GM21423 (cell line): ENCODE results near the gene ADGRG6.
"Not testable (repeated sequence)": the region's sequence is repeated elsewhere in the genome, so short reads cannot be mapped to it uniquely, and the experiment has no call there.

Source experiments
- ATAC-seq: cut with Tn5 transposase; IDR thresholded peaks from one replicate; pipeline ENCODE4 v1.9.1; 2021; ENCODE audit warnings: mild to moderate bottlenecking, moderate library complexity; ENCODE audit not compliant: unreplicated experiment

Gene ADGRG6

DNA sequence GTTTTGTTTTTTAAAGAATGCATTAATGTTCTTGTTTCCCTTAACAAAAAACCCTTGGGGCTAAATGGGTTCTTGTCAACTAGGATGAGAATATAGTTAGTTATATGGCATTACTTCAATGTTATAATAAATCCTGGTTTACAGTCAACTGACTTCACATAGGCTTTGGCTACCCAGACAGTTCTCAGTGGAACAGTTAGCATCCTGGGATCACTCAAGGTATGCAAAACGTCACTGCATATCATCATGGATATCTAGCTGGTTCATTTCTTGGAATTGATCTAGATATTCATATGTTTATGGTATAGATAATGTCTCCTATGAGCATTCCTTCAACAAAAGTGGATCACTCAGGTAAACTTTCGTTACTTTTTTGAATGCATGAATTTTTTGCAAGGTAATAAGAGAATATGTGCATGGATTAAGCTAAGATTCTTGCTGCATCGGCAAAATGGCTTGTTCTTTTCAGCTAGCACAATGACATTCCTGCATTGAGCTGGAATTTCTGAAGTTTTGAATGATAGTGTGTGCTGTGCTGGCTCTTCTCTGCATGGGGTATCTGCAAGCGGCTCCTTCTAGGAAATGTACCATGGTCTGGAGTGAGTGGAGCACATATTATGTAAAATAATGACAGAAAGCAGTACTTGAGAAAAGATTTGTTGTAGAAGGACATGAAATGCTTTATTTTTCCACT is 138.9 kb downstream of the ADGRG6 start:
- ATAC-seq, result no peak

- ATAC-seq, result no peak
Observed at GRCh38 chr6:142441716-142442115, 139.9 kb downstream of the ADGRG6 start.

DNA sequence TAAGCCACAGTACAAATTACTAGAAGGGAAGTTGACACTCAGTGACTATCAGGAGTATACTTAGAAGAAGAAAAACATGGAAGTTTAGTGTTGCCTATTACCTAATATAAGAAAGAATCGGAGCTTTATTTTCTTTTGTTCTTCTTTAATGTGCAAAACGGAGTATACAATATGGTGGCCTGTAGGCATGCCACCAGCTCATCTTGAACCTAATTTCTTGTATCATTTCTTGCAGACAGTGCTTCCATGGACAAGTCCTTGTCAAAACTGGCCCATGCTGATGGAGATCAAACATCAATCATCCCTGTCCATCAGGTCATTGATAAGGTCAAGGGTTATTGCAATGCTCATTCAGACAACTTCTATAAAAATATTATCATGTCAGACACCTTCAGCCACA is 141.3 kb downstream of the ADGRG6 start:
- ATAC-seq, result no peak

- ATAC-seq, result no peak
Observed at GRCh38 chr6:142443532-142443931, 141.7 kb downstream of the ADGRG6 start.

DNA sequence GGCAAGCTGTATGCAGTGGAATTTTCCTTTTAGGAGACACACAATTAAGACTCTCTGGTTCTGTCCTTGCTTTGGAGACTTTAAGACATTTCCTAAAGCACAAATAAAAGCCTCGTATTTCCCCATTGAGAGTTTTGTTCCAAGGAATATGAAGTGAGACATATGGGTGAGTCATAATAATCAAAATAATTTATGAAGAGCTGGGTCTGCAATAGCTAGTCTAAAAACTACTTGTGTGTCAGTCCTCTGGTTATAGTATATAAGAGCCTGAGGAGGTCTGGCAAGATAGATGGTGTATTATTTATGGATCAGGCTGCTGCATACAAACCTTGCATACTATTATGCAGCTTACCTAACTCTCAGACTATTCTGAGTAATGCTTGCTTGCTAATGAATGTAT is 142.6 kb downstream of the ADGRG6 start:
- no peak for ATAC-seq

GRCh38 chr6:142444881-142445301 is 143.1 kb downstream of the ADGRG6 start:
- no peak for ATAC-seq

DNA sequence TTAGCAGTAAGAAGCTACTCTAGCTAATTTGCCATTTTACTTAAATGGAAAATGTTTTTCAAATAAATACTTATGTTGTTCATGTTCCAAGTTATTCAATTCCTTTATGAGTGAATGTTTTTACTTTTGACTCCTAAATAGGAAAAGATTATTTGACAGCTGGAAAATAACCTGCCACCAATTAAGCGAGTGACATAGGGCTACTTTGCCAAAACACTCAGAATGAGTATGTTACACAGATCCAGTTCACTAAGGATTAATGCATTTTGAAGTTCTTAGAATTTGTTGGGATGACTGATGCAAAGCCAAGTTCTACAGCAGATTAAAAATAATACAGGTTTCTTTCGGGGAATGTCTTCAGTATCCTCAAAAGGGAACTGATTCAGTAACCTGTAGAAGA is 144.4 kb downstream of the ADGRG6 start:
- no peak for ATAC-seq

DNA sequence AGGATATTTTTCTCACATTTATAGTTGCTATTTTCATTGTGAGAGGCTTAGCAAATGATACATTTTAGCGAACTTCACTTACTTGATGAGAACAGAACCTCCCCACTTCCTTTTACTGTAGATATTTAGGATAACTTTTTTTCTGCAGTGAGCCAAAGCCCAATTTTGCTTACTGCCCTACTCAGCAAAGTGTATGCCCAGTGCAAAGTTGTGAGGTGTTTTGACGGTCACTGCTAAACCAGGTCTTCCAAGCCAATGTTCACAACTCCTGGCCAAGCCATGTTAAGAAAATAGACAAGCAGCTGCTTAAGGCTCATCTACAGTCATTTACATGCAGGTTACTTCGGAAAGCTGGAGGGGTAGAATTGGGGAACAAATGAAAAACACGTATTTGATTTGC is 144.8 kb downstream of the ADGRG6 start:
- ATAC-seq, result no peak

DNA sequence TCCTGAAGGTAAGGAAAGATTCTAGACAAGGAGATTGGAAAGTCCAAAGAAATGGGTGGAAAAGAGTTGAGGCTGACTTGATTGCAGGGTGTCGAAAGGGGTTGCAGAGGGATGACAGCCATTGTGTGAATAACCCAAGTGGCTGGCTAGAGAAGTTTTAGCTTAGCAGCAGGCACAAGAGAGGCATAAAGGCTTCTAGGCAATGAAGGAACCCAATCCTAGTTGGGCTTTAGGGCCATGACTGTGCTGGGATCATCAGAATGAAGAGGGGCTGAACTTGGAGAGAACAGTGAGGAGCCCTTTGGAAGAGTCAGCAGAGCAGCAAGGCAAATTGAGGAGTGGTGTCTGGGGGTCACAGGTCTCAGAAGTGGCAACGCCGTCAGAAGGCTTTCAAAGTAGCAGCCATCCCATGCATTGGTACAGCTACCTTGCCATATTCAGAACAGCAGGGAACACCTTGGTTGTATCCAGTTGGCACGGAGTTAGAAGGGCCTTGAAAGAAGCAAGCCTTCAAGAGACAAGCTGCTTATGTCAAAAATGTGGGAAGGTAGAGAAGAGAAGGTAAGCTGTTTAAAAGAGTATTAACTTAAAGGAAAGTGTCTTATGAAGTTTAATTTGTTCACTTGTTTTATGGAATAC is 146.4 kb downstream of the ADGRG6 start:
- ATAC-seq, result no peak

- ATAC-seq, result not testable (repeated sequence)
Observed at GRCh38 chr6:142450856-142451255, 149.0 kb downstream of the ADGRG6 start.

DNA sequence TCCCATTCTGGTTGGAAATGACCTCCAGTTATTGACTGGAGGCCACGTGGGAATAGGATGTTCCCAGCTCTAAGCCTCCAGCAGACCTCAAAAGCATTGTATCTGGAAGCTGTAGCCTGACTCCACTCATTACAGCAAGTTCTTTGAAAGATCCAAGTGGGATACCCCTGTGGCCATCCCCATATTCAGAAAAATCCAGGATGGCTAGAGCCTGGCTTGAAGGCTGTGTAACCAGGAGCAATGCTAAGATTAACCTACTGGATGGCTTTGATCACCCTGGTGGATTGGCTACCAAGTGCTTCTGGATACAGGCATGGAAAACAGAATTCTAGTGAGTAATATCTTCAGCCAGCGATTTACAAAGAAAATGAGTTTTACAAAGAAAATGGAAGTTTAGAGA is 151.2 kb downstream of the ADGRG6 start:
- ATAC-seq, result no peak

- not testable (repeated sequence) for ATAC-seq
Observed at GRCh38 chr6:142454196-142454595, 152.4 kb downstream of the ADGRG6 start.

GRCh38 chr6:142454848-142455247 is 153.0 kb downstream of the ADGRG6 start:
- not testable (repeated sequence) for ATAC-seq

DNA sequence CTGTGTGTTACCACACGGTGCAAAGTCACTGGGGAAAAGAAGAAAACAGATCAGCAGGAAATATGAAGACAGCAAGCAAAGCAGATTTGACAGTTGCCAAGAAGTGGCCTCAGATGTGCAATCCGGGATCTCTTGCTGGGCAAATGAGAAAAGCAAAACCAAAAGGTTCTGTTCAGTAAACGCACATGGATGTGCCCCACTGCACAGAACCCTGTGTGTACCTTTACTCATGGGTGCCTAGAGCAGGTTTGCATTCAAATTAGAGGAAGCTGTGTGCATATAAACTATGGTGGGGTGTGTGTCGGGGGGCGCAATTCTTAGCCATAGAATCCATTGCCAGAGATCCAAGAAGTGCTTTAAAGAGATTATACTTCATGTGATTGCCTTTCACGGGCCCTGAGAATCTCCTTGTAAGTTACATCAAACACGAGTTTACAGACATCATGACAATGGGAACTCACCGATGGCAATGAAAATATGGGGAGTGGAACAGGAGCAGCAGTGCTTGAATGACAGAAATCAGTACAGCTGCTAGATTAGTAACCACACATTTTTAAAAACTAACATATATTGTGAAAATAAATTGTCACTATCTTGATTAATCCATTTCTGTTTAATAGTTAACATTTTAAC is 154.3 kb downstream of the ADGRG6 start:
- no peak for ATAC-seq

DNA sequence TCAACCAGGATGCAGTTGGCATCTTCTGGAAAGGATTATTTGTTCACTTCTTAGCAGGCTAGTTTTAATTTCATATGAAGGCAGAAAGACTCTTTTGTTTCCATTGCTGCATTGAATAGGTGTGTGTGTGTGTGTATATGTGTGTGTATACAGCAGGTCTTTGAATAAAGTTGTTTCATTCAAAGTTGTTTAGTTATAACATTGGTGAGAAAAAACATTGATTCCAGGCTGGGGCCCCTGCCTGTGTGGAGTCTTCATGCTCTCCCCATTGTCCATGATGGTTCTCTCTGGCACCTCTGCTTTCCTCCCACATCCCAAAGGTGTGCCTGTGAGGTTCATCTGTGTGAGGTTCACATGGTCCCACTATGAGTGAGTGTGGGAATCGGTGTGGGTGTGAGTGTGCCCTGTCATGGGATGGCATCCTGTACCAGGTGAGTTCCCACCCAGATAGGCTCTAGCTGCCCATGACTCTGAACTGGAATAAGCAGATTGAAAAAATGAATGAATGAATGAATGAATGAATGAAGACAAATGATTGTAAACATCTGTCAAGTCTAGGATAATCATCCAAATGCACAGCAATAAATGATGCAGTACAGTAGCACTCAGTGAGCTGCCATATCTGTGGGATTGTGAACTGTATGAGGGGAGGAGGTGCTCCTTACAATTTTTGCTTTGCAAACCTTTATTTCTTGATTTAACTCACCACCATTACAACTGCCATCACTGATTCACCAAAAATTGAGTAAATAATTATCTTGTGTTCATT is 156.0 kb downstream of the ADGRG6 start:
- ATAC-seq, result no peak

DNA sequence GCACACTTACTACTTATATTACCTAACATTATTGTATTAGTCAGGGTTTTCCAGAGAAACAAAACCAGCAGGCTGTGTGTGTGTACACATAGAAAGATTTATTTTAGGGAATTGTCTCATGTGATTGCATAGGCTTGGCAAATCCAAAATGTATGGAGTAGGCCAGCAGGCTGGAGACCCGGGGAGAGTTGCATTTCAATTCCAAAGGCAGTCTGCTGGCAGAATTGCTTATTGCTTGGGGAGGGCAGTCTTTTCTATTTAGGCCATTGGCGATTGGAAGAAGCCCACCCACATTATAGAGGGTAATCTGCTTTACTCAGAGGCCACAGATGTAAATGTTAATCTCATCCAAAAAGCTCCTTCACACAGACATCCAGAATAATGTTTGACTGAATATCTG is 157.0 kb downstream of the ADGRG6 start:
- ATAC-seq, result no peak

DNA sequence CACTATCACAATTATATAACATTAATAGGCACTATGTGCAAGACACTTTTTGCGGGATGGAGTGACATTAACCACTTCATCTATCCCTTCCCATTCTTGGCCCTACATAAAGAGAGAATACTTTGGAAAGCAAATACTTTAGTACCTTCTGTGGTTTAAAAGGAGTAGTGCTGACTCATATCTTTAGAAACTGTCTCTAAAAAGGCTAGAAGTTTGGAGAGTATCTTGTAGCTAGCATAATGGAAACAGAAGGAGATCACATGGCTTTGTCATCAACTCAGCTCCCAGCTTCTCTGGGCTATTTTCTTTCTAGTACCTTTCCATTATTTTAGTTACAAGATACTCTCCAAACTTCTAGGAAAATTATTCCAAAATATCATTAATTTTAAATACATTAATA is 157.5 kb downstream of the ADGRG6 start:
- no peak for ATAC-seq

DNA sequence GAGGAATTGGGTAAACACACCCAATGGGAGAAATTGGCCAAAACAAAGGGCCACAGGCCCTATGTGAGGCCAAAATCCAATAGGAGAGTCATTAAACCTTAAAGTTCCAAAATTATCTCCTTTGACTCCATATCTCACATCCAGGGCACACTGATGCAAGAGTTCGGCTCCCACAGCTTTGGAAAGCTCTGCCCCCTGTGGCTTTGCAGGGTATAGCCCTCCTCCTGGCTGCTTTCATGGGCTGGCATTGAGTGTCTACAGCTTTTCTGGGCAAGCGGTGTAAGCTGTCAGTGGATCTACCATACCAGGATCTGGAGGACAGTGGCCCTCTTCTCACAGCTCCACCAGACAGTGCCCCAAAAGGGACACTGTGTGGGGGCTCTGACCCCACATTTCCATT is 160.5 kb downstream of the ADGRG6 start:
- ATAC-seq, result no peak

DNA sequence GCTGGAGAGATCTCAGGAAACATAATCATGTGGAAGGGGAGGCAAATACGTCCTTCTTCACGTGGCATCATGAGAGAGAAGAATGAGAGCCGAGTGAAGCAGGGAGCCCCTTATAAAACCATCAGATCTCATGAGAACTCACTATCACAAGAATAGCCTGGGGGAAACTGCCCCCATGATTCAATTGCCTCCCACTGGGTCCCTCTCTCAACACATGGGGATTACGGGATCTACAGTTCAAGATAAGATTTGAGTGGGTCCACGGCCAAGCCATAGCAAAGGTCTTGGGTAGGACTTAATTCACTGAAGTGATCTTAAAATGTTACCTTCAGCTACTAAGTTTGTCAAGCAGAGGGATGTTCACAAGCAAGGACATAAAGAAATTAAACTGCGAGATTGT is 162.2 kb downstream of the ADGRG6 start:
- no peak for ATAC-seq

DNA sequence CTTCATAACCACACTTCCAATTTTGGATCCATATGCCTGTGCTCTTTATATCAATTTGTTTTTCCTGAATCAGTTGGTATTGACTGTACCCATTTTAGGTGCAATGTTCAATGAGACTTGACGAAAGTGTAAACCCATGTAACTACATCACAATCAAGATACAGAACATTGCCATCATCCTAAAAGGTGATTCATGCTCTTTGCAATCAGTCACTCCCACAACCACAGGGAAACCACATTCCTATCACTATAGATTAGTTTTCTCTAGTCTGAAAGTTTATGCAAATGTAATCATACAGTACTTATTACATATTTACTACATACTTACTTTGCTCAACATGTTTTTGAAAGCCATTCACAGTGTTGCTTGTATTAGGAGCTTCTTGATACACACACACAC is 167.4 kb downstream of the ADGRG6 start:
- ATAC-seq, result no peak

- ATAC-seq, result no peak
Observed at GRCh38 chr6:142470421-142470820, 168.6 kb downstream of the ADGRG6 start.
